Breast epithelium (tissue), 4 donors: ENCODE data around the gene CD300LF. TPM values are rescaled to one million over a fixed set of nuclear protein-coding genes. Genes with fewer than 3 reads are reported as not detected.

Source experiments
- DNase-seq, 2 donors: peaks; one replicate each; pipeline ENCODE4 v3.0.0-alpha.2; 2019; ENCODE audit warnings: low spot score in 2 of 2
- H3K27ac ChIP-seq, 2 donors: fragments of 200-600 bp; sonication (generic) in 1 of 2; one replicate each; pipeline ENCODE4 v1.5.1; 2016 to 2019; ENCODE audit warnings: mild to moderate bottlenecking in 1 of 2
- H3K27me3 ChIP-seq, 2 donors: fragments of 200-600 bp; sonication (generic) in 1 of 2; one replicate each; pipeline versions ENCODE4 v1.5.1 to v1.6.0; 2017 to 2019; ENCODE audit warnings: control low read depth in 1 of 2, mild to moderate bottlenecking in 1 of 2
- H3K36me3 ChIP-seq: fragments of 200-600 bp; one replicate; pipeline ENCODE4 v1.5.1; 2019
- H3K4me1 ChIP-seq, 2 donors: fragments of 200-600 bp; sonication (generic); one replicate each; pipeline ENCODE4 v1.5.1; 2016 to 2019; ENCODE audit warnings: control low read depth in 1 of 2
- H3K4me3 ChIP-seq, 3 donors: fragments of 200-600 bp; sonication (generic); 1 replicate in 2 of 3; 2 replicates in 1 of 3; pipeline ENCODE4 v1.5.1; 2016 to 2019; ENCODE audit warnings: mild to moderate bottlenecking in 3 of 3, moderate library complexity in 2 of 3
- H3K9me3 ChIP-seq, 2 donors: fragments of 200-600 bp; sonication (generic) in 1 of 2; one replicate each; pipeline ENCODE4 v1.5.1; 2016 to 2019; ENCODE audit warnings: control low read depth in 1 of 2
- CTCF ChIP-seq, 3 donors: fragments of 450-650 bp; IDR thresholded peaks; one replicate each; pipeline ENCODE4 v1.5.1; 2016 to 2017; ENCODE audit warnings: antibody characterized with exemption in 3 of 3, mild to moderate bottlenecking in 3 of 3, moderate library complexity in 3 of 3
- POLR2A ChIP-seq: fragments of 450-650 bp; IDR thresholded peaks from one replicate; pipeline ENCODE4 v1.6.1; 2016; ENCODE audit warnings: antibody characterized with exemption, mild to moderate bottlenecking, moderate library complexity
- POLR2AphosphoS5 ChIP-seq, 3 donors: sonication (generic); formaldehyde crosslinking; IDR thresholded peaks; one replicate each; pipeline ENCODE4 v1.6.1; 2017; ENCODE audit warnings: antibody characterized with exemption in 3 of 3
- intact Hi-C: fragments of 100-400 bp; cut with DNase I; formaldehyde crosslinking; loops from one replicate; pipeline ENCODE4 v1.15.1; 2023; ENCODE audit warnings: low total_unique reads
- total RNA-seq, 3 donors: library from RNA; depleted of rRNA; stranded (reverse); fragments of >200 nt; gene quantifications; one replicate each; pipeline ENCODE4 v1.1.0, GENCODE V29; 2016

Gene CD300LF
- total RNA-seq, 3 donors from 2014 or later = 0.32 to 2.0 (median 0.98) TPM

- DNase-seq = no peak
- Histone ChIP-seq H3K4me3 (no peak overlapping the region), H3K27me3 (peaks cover 0 to 15% of the 10 kb centered on the region in 2 donors), H3K27ac (no peak overlapping the region), H3K4me1 (no peaks in the 10 kb centered on the region), H3K9me3 (no peaks in the 10 kb centered on the region), H3K36me3 (no peaks in the 10 kb centered on the region)
- intact Hi-C loops = no loop called here
- TF ChIP-seq CTCF (IDR thresholded peaks at IDR 0.05) = no peak
- TF ChIP-seq POLR2AphosphoS5 (IDR thresholded peaks at IDR 0.05) = no peak
- no peak for TF ChIP-seq POLR2A
Observed at GRCh38 chr17:74682471-74683190, 30.1 kb downstream of the CD300LF start.

- Histone ChIP-seq H3K4me1 (no peaks in the 10 kb centered on the region), H3K9me3 (no peaks in the 10 kb centered on the region), H3K36me3 (no peaks in the 10 kb centered on the region), H3K27me3 (peaks cover 0 to 15% of the 10 kb centered on the region in 2 donors), H3K27ac (no peak overlapping the region), H3K4me3 (no peak overlapping the region)
- intact Hi-C loops = no loop called here
- TF ChIP-seq POLR2AphosphoS5 (IDR thresholded peaks at IDR 0.05) (no peak), POLR2A (no peak), CTCF (IDR thresholded peaks at IDR 0.05) (no peak)
- DNase-seq = no peak
Observed at GRCh38 chr17:74682028-74682427, 30.7 kb downstream of the CD300LF start.

GRCh38 chr17:74680941-74681340 lies 31.8 kb downstream of the CD300LF start:
- intact Hi-C loops = no loop called here
- TF ChIP-seq POLR2AphosphoS5 (IDR thresholded peaks at IDR 0.05) (no peak), CTCF (IDR thresholded peaks at IDR 0.05) (no peak), POLR2A (no peak)
- H3K4me3 ChIP-seq = no peak overlapping the region

GRCh38 chr17:74680213-74680612 lies 32.5 kb downstream of the CD300LF start:
- H3K4me3 ChIP-seq = no peak overlapping the region
- DNase-seq = no peak
- intact Hi-C loops = no loop called here
- peaks cover 0 to 18% of the 10 kb centered on the region in 2 donors for H3K27me3 ChIP-seq
- no peaks in the 10 kb centered on the region for H3K4me1 ChIP-seq
- no peak for TF ChIP-seq POLR2A
- H3K27ac ChIP-seq = no peak overlapping the region
- no peaks in the 10 kb centered on the region for H3K9me3 ChIP-seq
- H3K36me3 ChIP-seq = no peaks in the 10 kb centered on the region

More at GRCh38 chr17:74680941-74681340, 31.8 kb downstream of the CD300LF start:
- Histone ChIP-seq H3K9me3 (no peaks in the 10 kb centered on the region), H3K27ac (no peak overlapping the region), H3K4me1 (no peaks in the 10 kb centered on the region), H3K27me3 (peaks cover 0 to 15% of the 10 kb centered on the region in 2 donors), H3K36me3 (no peaks in the 10 kb centered on the region)
- DNase-seq = no peak

GRCh38 chr17:74679374-74679773 lies 33.3 kb downstream of the CD300LF start:
- TF ChIP-seq POLR2A = no peak
- H3K4me1 ChIP-seq = no peaks in the 10 kb centered on the region
- intact Hi-C loops = no loop called here
- H3K27ac ChIP-seq = no peak overlapping the region
- no peaks in the 10 kb centered on the region for H3K9me3 ChIP-seq
- H3K36me3 ChIP-seq = no peaks in the 10 kb centered on the region
- no peak overlapping the region for H3K4me3 ChIP-seq
- peaks cover 0 to 27% of the 10 kb centered on the region in 2 donors for H3K27me3 ChIP-seq
- DNase-seq = no peak

GRCh38 chr17:74678541-74678940 lies 34.2 kb downstream of the CD300LF start:
- Histone ChIP-seq H3K27me3 (peaks cover 0 to 29% of the 10 kb centered on the region in 2 donors), H3K27ac (no peak overlapping the region), H3K4me1 (no peaks in the 10 kb centered on the region), H3K9me3 (no peaks in the 10 kb centered on the region), H3K36me3 (no peaks in the 10 kb centered on the region), H3K4me3 (no peak overlapping the region)
- DNase-seq = no peak
- TF ChIP-seq POLR2A (no peak), POLR2AphosphoS5 (IDR thresholded peaks at IDR 0.05) (no peak), CTCF (IDR thresholded peaks at IDR 0.05) (no peak)
- intact Hi-C loops = no loop called here
